Left colon (tissue), 2 donors: ENCODE measurements around the gene LGR4. TPM values are rescaled to one million over a fixed set of nuclear protein-coding genes. Genes with fewer than 3 reads are reported as not detected.
A peak's percentile ranks its signal among the peaks of the same experiment; 100 is the strongest.

Source experiments
- ATAC-seq: fragments of 200-7000 bp; cut with Tn5 transposase; one replicate; pipeline ENCODE4 v1.9.1; 2020; ENCODE audit warnings: mild to moderate bottlenecking, moderate library complexity
- DNase-seq, 2 donors: peaks; one replicate each; pipeline ENCODE4 v3.0.0-alpha.2; 2020
- intact Hi-C, 2 donors: fragments of 100-400 bp; cut with DNase I in 1 of 2; cut with micrococcal nuclease in 1 of 2; formaldehyde crosslinking; loops; one replicate each; pipeline versions ENCODE4 v1.11.2 to v1.14.0; 2022; cut with DNase I, micrococcal nuclease
- total RNA-seq, 2 donors: library from RNA; stranded (reverse); fragmentation: NEBNext Ultra II Directional; extraction: Animal tissue kit (Norgen Biotek cat#: 25700); gene quantifications; one replicate each; pipeline ENCODE4 v1.2.1, GENCODE V29; 2021
- donor health status: DM: no; HTN: no; CAD: no.
- donor health status: DM: yes; HTN: yes; CAD: no.

LGR4 gene
- total RNA-seq, 2 donors from 2014 or later: 120 to 125 TPM

GRCh38 chr11:27392278-27393114 lies 80.1 kb downstream of the LGR4 start:
- DNase-seq (no peak), ATAC-seq (no peak)
- intact Hi-C loops: loop anchor here in 1 of 2 donors (10.0 kb wide), 1 partner anchor 62 kb away; no protein-coding TSS in a partner anchor

GRCh38 chr11:27391331-27392015 lies 81.1 kb downstream of the LGR4 start:
- intact Hi-C loops: loop anchor here in 1 of 2 donors (10.0 kb wide), 1 partner anchor 63 kb away; no protein-coding TSS in a partner anchor
- ATAC-seq (no peak), DNase-seq (no peak)

GRCh38 chr11:27390318-27391295 lies 82.0 kb downstream of the LGR4 start:
- intact Hi-C loops: loop anchor here in 1 of 2 donors (10.0 kb wide), 1 partner anchor 64 kb away; no protein-coding TSS in a partner anchor
- DNase-seq (no peak), ATAC-seq (no peak)

- no peak for DNase-seq
- intact Hi-C loops: no loop called here
- peak; percentile 82 for ATAC-seq
Measured at GRCh38 chr11:27388869-27389268, 83.7 kb downstream of the LGR4 start.

- DNase-seq (no peak), ATAC-seq (peak; percentile 63)
- intact Hi-C loops: no loop called here
Measured at GRCh38 chr11:27388001-27388400, 84.6 kb downstream of the LGR4 start.

GRCh38 chr11:27387362-27387761 lies 85.2 kb downstream of the LGR4 start:
- intact Hi-C loops: no loop called here
- DNase-seq: no peak
- no peak for ATAC-seq

- DNase-seq (no peak), ATAC-seq (no peak)
- intact Hi-C loops: no loop called here
Measured at GRCh38 chr11:27386181-27386845, 86.3 kb downstream of the LGR4 start.

GRCh38 chr11:27385245-27385644 lies 87.3 kb downstream of the LGR4 start:
- no peak for DNase-seq
- no peak for ATAC-seq
- intact Hi-C loops: no loop called here

GRCh38 chr11:27384227-27384626 lies 88.4 kb downstream of the LGR4 start:
- ATAC-seq (no peak), DNase-seq (no peak)
- intact Hi-C loops: no loop called here

- intact Hi-C loops: no loop called here
- no peak for ATAC-seq
- no peak for DNase-seq
Measured at GRCh38 chr11:27383645-27384044, 88.9 kb downstream of the LGR4 start.

GRCh38 chr11:27381238-27381666 lies 91.3 kb downstream of the LGR4 start:
- intact Hi-C loops: no loop called here
- ATAC-seq (peak; percentile 53), DNase-seq (no peak)

- intact Hi-C loops: no loop called here
- no peak for ATAC-seq
- DNase-seq: no peak
Measured at GRCh38 chr11:27380771-27381170, 91.8 kb downstream of the LGR4 start.

GRCh38 chr11:27379449-27379848 lies 93.1 kb downstream of the LGR4 start:
- no peak for DNase-seq
- intact Hi-C loops: no loop called here
- ATAC-seq: no peak

GRCh38 chr11:27375370-27375769 lies 97.2 kb downstream of the LGR4 start:
- intact Hi-C loops: no loop called here
- peak; percentile 12 for ATAC-seq

GRCh38 chr11:27373856-27374602 lies 98.6 kb downstream of the LGR4 start:
- DNase-seq: no peak

More at GRCh38 chr11:27375370-27375769, 97.2 kb downstream of the LGR4 start:
- no peak for DNase-seq

GRCh38 chr11:27373392-27373791 lies 99.2 kb downstream of the LGR4 start:
- intact Hi-C loops: no loop called here
- DNase-seq: no peak
- no peak for ATAC-seq

More at GRCh38 chr11:27373856-27374602, 98.6 kb downstream of the LGR4 start:
- ATAC-seq: peak; percentile 53
- intact Hi-C loops: no loop called here

- ATAC-seq (no peak), DNase-seq (no peak)
- intact Hi-C loops: no loop called here
Measured at GRCh38 chr11:27372164-27372563, 100.4 kb downstream of the LGR4 start.

GRCh38 chr11:27371489-27371888 lies 101.1 kb downstream of the LGR4 start:
- no peak for DNase-seq
- no peak for ATAC-seq
- intact Hi-C loops: no loop called here
